GM21528 (cell line): ENCODE results near the gene NONO.
"Not testable (repeated sequence)": the region's sequence is repeated elsewhere in the genome, so short reads cannot be mapped to it uniquely, and the experiment has no call there.

ENCODE experiments used
- ATAC-seq: cut with Tn5 transposase; IDR thresholded peaks from one replicate; pipeline ENCODE4 v1.9.1; 2021; ENCODE audit warnings: mild to moderate bottlenecking, moderate library complexity; ENCODE audit not compliant: unreplicated experiment, low FRiP score

Gene NONO, protein sequence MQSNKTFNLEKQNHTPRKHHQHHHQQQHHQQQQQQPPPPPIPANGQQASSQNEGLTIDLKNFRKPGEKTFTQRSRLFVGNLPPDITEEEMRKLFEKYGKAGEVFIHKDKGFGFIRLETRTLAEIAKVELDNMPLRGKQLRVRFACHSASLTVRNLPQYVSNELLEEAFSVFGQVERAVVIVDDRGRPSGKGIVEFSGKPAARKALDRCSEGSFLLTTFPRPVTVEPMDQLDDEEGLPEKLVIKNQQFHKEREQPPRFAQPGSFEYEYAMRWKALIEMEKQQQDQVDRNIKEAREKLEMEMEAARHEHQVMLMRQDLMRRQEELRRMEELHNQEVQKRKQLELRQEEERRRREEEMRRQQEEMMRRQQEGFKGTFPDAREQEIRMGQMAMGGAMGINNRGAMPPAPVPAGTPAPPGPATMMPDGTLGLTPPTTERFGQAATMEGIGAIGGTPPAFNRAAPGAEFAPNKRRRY

DNA sequence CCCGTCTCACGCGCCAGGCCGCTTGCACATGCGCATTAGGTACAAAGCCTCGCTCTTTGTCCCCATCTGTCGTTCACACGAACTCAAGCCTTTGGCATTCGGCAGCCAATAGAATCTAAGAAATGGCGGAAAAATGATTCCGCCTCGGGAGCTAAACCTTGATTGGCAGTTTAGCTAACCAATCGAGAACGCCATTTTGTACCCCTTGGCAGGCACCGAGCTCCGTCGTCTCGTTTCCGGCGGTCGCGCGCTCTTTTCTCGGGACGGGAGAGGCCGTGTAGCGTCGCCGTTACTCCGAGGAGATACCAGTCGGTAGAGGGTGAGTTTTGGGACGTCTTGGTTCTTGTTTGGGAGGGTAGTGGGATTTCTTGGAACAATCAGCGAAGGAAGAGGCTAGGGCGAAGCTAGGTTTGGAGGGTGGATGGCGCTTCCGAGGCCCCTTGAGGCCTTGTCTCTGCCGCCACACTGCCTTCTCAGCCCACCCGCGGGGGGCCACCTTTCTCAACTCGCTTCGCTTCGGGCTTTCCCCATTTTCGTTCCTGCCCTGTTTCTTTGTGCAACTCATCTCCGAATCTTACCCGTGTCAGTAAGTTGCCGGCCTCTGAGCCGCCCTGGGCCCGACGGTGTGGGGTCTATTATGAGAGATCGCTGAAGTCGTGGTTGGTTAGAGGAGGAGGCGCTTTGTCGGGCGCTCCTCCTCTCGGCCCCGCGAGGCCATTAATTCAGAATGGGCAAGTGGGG is at the start of gene NONO:
NONO (plus strand) TSS at position 233 of the 741 bp plus-strand sequence. CDS start 7,003 bp downstream, outside the sequence.
- peak; percentile 78 for ATAC-seq

DNA sequence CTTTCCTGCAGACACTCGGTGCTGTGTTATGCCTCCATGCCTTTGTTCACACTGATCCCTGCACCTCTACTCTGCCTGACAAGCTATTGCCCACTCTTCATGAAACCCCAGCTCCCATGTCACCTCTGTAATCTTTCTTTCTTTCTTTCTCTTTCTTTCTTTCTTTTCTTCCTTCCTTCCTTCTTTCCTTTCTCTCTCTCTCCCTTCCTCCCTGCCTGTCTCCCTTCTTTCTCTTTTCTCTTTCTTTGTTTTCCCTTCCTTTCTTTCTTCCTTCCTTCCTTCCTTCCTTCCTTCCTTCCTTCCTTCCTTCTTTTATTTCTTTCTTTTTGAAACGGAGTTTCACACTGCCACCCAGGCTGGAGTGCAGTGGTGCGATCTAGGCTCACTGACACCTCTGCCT is 48.0 kb upstream of the NONO start:
- ATAC-seq: no peak

DNA sequence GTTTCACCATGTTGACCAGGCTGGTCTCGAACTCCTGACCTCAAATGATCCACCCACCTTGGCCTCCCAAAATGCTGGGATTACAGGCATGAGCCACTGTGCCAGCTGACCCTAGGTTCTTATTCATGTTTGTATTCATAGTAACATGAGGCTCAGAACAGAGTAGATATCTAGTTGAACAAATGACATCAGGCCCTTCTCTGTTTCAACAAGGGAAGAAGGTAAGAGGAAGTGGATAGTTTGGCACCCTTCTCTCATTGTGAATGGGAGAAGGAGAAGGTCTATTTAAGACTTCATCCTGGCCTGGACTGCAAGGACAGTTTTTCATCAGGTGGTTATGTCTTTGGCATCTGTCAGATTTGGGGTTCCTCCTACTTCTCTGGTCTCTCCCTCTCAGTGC is 46.6 kb upstream of the NONO start:
- ATAC-seq: no peak

DNA sequence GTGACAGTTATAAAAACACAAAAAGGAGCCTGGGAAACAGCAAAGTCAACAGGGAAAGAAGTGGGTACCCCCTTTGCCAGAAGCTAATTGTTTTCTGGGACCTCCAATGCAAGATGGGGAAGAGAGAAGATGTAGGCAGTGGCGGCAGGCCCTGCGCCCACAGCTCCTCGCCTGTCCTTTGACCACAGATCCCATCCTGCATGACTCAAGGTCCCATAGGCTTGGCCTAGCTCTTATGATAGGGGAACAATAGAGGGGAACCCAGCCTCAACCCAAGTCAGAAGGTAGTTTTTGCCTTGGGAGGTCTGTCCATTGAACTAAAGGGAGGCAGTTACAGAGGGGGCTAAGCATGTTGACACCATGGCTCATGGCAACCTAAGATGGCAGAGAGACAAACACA is 43.7 kb upstream of the NONO start:
- no peak for ATAC-seq

DNA sequence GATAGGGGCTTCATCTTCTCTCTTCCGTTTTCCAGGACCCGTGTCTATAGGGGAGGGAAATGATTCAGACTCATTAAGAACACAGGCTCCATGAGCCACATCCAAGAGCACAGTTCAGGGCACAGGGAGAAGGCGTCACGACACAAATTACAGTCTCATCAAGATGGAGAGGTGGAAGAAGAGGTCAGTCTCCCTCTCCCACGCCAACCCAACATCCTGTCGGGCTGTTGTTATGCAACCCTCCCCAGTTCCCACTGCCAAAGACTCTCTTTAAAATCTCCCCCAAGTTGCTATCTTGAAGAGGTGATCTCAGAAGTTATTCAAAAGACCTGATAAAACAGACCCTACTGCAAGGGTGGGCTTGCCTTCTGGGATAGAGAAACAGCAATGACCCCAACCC is 42.1 kb upstream of the NONO start:
- no peak for ATAC-seq

DNA sequence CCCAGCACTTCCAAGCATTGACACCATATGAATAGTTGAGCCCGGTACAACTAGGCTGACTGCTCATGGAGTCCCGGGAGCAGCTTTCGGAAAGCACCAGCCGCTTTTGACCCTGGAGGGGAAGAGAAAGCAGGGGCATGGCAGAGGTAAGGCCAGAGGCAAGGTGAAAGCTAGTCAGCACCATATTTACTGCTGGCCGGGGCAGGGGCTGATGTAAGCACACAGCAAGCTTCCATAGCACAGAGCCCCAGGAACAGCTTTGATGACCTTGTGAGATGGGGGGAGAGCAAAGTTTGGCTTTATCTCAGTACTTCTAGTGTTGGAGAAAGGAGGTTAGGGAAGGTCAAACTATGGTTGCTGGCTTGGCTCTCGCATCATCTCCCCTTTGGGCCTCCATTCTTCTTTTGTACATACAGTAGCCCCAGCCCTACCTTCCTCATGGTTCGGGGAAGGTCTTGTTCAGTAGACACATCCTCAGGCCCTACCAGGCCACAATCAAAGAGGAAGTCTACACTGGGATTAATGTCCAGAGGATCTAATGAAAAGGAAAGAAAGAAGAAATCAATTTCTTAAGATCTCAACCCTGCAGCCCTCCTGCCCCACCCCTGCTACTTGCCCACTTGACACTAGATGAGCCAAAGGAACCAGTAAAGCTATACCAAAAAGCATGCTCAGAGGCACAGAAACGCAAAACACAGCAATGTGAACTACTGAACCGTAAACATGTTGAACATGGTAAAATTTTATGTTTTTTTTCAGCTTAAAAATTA is 38.9 kb upstream of the NONO start:
- ATAC-seq: no peak

DNA sequence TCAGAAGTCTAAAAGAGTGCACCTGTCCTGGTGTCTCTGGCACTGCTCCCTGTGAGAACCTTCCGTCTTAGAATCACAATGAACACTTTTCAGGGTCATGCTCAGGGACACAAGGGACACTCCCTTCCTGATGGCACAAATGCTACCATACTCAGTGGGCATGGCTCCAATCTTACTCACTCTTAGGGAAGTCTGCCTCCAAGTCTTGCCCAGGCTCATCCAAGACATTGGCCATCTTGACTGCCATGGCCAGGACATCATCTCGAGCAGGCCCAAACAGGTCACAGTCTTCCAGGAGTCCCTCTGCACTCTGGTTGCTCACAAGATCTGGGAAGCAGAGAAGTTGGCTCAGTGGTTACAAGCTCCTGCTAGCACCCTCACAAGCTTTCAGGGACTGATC is 38.3 kb upstream of the NONO start:
- ATAC-seq: no peak

DNA sequence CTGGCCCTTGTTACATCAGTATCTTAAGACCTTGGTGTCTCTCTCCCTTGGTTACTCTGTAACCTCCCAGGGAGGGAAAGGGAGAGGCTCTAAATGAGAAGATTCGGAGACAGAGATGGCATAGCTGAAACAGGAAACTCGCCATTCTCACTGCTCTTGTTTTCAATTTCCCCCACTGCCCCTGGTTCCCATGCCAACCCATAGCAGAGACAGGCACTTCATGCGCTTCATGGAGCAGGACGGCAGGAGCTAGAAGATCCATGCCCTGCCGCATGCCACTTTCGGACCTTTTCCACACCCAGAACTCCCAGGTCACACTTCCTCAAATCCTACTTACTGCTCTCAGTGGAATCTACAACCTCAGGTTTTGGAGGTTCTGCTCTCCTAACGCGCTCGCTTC is 32.6 kb upstream of the NONO start:
- no peak for ATAC-seq

DNA sequence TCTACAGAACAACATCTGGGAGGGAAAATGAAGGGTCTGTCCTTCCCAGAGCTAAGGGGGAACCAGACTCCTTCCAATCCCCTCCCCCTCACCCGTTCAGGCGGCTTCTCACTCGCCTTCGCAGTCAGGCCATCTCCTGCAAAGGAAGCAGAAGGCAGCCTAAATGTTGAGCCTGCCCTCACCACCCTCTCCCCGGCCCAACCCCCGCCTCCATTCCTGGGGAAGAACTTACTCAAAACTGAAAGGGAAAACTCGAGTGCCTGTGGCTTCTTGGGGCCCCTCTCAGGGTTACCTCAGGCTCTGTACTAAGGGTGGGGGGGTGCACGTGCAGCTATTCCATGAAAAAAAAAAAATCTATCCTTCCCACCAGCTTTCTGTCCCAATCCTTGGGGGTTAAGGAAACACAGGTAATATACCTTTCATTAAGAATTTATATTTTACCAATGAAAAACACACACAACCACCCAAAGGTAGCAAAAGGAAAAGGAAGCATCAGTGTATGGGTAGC is 31.9 kb upstream of the NONO start:
- no peak for ATAC-seq

DNA sequence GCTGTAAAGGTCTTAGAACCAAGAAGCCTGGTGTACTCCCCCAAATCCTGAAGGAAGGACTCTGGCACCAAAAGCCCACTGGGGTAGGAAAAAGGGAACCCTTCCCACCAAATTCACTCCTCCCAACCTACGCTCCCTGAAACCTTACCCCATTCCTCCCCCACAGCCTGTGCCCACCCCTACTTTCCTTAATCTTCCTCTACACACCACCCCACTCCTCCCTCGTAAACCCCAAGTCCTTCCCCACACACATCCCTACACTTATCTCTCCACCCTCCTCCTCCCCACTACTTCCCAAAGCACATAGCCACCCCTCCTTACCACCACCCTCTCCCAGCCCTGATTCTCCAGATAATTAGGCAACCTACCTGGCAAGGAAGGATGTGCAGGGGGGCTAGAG is 31.2 kb upstream of the NONO start:
- no peak for ATAC-seq

DNA sequence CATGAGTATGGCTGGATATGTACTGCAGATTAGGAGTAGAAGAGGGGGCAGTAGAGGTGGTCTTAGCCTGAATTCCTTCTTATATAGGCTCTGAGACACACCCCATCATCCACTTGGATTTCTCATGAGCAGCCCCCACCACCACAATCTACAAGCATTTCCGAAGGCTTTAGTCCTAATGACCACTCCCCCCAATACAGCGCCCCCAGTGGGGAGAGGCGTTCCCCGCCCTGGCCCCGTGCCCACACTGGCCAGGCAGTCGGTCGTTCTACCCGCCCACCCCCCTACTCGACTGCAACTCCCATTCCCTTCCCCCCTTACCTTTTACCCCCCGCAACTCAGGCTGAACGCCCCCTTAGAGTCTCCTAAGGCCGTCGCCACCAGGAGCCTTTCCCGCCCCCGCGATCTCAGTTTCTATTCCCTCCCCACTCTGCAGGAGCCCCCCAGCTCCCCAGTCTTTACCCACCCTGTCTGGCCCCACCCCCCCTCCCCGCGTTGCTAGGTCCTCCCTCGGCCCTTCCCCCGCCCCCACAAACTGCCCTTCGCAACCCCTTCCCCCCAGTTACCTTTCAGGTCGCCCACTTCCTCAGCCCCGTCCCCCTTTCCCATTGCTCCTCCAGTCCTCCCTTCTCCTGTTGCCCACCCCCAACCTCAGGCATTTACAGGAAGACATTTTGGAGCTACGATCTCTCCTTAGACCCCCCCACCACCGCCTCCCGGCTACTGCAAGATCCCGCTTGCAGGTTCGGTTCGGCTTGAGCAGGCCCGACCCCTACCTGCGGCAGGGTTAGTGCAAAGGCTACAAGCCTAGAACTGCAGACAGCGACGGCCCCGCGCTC is 30.0 kb upstream of the NONO start:
- no peak for ATAC-seq

DNA sequence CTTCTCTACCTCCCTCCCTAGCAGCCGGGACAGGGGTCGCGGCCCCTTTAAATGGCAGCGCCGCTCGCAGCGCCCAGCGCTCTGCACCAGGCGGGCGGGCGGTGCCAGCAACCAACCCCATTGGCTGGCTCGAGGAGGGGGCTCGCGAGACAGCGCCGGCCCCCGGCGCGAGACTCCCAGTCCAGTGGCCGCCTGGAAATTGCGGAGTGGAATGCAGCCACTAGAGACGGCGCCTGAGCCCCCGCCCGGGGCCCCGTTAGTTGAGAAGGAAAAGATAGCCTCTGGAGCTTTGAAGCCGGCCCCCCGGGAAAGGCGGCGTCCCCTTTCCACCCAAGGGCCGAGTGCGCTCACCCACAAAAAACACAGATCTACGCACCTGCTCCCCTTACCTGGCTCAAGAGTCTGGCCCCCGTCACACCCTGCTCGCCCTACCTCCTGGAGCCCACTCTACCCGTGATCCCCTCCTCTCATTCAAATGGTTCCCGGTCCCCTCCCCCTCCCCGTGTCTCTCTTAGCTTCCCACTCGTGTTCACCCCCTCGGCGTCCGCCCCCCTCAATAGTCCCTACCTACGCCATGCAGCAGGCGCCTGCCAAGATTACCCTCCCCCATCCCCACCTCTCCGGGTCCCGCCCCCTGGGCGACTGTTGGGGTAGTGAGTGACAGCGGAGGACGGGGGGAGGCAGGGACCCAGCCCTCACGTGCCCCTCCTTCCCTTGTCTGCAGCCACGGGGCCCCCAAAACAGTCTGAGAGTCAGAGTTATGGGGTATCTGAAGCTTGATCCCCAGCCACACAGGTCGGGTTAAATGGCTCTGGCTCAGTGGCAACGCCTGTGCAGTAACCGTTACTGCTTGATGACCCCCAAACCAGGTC is 29.1 kb upstream of the NONO start, which contains the start of gene ZMYM3:
ZMYM3 (minus strand) TSS at position 49 of the 872 bp plus-strand sequence. CDS start 885 bp downstream, outside the sequence.
- ATAC-seq: peak; percentile 83

DNA sequence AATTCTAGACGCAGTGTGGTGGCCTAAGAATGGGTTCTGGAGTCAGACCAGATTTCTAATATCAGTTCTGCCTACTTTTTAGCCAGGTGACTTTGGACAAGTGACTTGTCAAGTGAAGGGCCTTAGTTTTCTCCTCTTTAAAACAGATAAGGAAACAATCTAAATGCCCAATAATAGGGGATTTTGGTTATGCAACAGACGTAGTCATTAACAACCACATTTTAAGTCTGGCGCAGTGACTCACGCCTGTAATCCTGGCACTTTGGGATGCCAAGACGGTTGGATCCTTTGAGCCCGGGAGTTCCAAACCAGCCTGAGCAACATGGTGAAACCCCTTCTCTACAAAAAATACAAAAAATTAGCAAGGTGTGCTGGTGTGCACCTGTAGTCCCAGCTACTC is 27.4 kb upstream of the NONO start:
- ATAC-seq: no peak

DNA sequence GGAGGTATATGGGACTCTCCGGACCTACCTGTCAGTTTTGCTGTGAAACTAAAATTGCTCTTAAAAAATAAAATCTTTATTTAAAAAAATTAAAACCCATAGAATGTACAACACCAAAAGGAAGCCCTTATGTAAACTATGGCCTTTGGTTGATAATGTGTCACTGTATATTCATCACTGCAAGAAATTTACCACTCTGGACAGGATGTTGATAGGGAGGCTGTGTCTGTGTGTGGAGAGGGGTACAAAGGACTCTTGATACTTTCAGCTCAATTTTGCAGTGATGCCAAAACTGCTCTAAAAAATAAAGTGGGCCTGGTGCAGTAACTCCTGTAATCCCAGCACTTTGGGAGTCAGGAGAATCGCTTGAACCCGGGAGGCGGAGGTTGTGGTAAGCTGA is 26.6 kb upstream of the NONO start:
- ATAC-seq: no peak

DNA sequence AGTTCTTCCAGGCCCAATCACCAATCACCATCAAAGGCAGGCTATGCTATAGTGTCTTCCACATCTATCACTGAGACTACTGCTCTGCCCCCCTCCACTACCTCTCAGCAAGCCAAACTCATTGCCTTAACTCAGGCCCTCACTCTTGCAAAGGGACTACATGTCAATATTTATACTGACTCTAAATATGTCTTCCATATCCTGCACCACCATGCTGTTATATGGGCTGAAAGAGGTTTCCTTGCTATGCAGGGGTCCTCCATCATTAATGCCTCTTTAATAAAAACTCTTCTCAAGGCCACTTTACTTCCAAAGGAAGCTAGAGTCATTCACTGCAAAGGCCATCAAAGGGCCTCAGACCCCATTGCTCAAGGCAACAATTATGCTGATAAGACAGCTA is 14.8 kb upstream of the NONO start:
- not testable (repeated sequence) for ATAC-seq

DNA sequence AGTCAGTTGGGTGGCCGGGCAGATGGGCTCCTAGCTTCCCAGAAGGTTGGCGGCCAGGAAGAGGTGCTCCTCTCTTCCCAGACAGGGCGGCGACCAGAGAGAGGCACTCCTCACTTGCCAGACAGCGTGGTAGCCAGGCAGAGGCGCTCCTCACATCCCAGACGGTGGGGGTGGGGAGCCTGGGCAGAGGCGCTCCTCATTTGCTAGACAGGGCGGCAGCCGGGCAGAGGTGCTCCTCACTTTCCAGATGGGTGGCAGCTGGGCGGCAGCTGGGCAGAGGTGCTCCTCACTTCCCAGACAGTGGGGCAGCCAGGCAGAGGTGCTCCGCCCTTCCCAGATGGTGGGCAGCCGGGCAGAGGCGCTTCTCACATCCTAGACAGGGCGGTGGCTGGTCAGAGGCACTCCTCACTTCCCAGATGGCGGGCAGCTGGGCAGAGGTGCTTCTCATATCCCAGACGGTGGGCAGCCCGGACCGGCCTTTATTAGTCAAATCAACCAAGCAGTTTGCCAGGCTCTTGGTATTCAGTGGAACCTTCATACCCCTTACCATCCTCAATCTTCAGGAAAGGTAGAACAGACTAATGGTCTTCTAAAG is 13.5 kb upstream of the NONO start:
- ATAC-seq: no peak

DNA sequence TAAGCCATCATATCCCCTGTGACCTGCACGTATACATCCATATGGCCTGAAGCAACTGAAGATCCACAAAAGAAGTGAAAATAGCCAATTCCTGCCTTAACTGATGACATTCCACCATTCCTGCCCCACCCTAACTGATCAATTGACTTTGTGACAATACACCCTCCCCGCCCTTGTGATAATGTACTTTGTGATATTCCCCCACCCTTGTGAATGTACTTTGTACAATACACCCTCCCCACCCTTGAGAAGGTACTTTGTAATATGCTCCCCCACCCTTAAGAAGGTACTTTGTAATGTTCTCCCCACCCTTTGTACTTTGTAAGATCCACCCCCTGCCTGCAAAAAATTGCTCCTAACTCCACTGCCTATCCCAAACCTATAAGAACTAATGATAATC is 11.1 kb upstream of the NONO start:
- ATAC-seq: not testable (repeated sequence)

DNA sequence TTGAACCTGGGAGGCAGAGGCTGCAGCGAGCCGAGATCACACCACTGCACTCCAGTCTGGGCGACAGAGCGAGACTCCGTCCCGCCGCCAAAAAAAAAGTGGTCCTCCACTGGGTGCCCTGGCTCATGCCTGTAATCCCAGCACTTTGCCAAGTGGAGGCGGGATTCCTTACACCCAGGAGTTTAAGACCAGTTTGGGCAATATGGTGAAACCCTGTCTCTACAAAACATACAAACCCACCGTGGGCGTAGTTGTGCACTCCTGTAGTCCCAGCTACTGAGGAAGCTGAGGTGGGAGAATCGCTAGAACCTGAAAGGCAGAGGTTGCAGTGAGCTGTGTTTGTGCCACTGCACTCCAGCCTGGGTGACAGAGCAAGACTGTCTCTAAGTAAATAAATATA is 2.1 kb upstream of the NONO start:
- not testable (repeated sequence) for ATAC-seq
